GM13977 (cell line): ENCODE data around the gene PTGR1.

Source experiments
- DNase-seq: peaks from one replicate; pipeline ENCODE4 v3.0.0; 2012; ENCODE audit warnings: low spot score
- in situ Hi-C: fragments of 300-500 bp; cut with MboI; formaldehyde crosslinking; loops from one replicate; pipeline ENCODE4 v1.12.0; 2022; ENCODE audit warnings: low sequenced_read_pairs, low pct_unique_long_range_greater_than_20kb, mixed read lengths, inconsistent platforms; ENCODE audit not compliant: unreplicated experiment
- TF ChIP-seq, protein P1 (sequence below): IDR thresholded peaks from 2 replicates; pipeline ENCODE4 v1.5.1; 2012; ENCODE audit warnings: mild to moderate bottlenecking, control low read depth; ENCODE audit not compliant: insufficient read depth; ENCODE audit errors: extremely low read depth, missing control alignments

PTGR1 gene

DNA sequence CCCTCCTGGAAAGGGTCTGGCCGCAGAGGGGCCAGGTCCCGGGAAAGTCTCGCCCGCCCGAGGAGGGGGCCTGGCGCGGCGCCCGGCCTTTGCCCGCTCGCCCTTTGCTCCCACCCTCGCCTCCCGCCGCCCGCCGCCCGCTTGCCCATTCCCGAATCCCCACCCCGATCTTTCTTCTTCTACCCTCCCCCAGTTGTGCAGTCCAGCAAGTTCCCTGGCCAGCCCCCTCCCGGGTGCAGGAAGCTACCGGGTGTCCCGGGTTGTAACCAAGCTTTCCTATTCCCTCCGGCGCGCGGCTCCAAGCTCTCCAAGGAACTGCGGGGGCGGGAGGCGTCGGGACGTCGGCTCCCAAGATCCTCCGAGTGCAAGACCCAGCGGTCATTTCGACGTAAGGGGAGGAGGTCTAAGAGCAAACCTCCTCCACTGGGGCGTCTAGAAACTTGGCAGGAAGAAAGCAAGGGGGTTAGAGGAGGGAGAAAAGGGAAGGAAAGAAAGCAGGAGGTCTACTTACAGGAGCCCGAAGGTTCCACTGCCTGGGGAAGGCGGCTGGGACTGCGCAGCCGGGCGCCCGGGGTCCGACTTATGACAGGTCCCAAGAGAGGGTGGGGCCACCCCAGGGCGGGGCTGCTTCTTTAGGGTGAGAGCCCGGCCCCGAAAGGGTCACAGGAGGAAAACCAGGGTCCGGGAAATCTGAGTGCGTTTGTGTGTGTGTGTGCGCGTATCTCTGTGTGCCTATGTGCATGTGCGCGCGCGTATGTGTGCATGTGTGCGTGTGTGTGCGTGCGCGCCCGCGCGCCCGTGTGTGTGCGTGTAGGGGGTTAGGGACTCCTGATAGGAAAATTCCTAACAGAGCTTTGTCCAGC lies at the start of gene PTGR1:
Gene PTGR1, minus strand, starts transcription at position 556 of the 863 bp plus-strand sequence. CDS start 2,225 bp downstream, outside the sequence.
- TF ChIP-seq, protein P1, sequence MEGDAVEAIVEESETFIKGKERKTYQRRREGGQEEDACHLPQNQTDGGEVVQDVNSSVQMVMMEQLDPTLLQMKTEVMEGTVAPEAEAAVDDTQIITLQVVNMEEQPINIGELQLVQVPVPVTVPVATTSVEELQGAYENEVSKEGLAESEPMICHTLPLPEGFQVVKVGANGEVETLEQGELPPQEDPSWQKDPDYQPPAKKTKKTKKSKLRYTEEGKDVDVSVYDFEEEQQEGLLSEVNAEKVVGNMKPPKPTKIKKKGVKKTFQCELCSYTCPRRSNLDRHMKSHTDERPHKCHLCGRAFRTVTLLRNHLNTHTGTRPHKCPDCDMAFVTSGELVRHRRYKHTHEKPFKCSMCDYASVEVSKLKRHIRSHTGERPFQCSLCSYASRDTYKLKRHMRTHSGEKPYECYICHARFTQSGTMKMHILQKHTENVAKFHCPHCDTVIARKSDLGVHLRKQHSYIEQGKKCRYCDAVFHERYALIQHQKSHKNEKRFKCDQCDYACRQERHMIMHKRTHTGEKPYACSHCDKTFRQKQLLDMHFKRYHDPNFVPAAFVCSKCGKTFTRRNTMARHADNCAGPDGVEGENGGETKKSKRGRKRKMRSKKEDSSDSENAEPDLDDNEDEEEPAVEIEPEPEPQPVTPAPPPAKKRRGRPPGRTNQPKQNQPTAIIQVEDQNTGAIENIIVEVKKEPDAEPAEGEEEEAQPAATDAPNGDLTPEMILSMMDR = no peak
- DNase-seq = peak; percentile 64
- in situ Hi-C loops = no loop called here

DNA sequence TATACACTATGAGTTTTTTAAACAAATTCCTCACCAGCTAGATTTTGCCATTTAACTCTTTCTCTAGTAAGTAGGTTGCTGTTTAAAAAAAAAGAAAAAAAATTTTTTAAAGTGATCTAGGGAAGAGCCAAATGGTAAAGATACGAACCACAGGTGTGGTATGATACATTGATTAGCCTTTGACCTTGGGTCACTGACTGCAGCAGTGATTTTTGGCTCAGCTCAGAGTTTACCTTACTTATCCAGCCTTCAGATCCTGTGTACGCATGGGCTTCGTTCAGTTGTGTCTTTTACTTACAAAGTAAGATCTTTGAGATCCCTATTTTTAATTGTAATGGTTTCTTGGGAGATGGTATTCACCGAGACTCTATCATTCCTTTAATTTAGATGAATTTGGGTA lies 49.6 kb upstream of the PTGR1 start:
- no peak for DNase-seq
- in situ Hi-C loops = no loop called here
- TF ChIP-seq, protein P1 = no peak

DNA sequence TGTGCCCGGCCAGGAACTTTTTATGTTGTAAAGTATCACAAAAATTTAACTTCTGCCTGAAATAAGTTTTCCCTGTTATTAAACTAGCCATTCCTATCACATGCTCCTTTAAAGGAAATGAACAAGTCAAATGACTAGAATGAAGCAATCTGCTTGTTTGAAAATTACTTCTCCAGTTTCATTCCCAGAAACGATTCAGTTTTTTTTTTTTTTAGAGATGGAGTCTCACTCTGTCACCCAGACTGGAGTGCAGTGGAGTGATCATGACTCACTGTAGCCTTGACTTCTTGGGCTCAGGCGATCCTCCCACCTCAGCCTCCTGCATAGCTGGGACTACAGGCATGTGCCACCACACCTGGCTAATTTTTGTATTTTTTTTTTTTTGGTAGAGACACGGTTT lies 48.6 kb upstream of the PTGR1 start:
- TF ChIP-seq, protein P1 = no peak
- no peak for DNase-seq
- in situ Hi-C loops = no loop called here

DNA sequence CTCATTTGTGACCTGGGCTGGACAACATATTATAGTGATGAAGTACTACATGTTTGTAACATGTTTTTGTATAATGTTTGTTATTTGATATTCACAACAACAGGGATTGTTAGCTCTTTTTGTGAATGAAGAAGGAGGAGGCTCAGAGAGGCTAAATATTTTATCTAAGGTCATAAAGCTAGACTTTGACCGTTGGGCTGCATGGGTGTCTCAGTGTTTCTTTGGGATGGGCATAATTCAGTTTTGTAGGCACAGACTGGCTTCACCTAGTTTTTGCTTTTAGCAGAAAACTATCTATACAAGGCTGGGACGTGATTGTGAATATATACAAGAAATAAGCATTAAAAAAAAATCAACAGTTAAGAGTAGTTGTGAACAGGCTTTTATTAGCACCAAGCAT lies 47.0 kb upstream of the PTGR1 start:
- in situ Hi-C loops = no loop called here
- TF ChIP-seq, protein P1 = no peak
- no peak for DNase-seq

DNA sequence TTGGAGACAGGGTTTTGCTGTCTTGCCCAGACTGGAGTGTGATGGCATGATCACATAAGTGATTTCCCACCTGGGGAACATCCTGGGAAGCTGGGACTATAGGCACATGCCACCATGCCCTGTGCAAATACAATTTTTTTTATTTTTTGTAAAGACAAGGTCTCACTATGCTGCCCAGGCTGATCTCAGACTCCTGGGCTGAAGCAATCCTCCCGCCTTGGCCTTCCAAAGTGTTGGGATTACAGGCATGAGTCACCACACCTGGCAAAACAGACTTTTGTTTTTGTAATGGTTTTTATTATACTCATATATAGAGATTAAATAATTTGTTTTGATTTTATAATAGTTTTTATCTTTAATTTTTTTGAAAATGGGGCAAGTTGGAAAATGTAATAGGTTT lies 46.4 kb upstream of the PTGR1 start:
- DNase-seq = no peak
- TF ChIP-seq, protein P1 = no peak
- in situ Hi-C loops = no loop called here

DNA sequence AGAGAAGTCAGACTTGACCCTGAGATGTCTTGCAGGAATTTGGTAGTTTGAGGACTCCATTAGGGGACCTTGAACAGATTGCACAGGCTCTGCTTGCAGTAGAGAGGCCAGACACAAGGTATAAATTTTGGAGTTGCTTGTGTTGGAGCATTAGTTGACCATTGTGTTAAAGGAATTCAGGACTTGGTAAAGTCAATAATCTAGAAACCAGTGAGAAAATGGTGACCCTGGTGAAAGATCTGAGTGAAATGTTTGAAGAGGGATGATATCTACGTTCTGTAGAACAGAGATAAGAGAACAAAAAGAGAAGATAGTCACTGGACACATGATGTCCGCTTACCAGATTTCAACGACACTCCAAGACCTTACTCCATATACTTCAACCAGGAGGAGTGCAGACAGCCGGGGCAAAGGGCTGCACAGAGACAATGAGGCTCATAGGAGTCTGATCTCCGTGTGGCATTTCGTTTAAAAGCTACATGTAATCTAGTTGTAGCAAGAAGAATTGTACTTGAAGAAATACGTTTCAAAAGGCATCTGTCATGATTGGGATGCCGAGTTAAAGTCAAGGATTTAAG lies 44.8 kb upstream of the PTGR1 start:
- in situ Hi-C loops = no loop called here
- TF ChIP-seq, protein P1 = no peak
- DNase-seq = no peak
